Measurements from ENCODE around the gene ELOB. TPM values are rescaled to one million over a fixed set of nuclear protein-coding genes. Genes with fewer than 3 reads are reported as not detected.

The ELOB gene
- total RNA-seq, 2 donors from 2014 or later: 269 to 518 TPM

DNA sequence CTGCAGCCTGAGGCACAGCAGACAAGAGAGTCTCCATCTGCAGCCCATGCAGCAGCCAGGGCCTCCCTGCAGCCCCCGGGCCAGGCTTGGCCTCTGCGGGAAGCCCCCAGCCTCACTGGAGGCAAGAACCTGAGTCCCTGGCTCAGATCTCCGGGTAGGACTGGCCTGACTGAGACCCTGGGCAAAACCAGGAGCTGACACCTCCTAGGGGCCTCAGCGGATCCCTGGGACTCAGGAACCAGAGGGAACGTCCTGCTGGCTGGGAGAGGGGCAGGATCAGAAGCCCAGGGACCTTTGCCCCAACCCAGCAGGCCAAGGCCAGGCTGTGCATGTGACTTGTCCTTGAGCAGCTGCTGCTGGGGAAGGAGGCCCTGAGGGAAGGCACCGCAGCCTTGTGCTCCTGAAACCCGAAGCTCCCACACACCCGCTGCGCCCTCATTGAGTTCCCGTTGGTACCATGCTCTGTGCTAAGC, 38.3 kb upstream of the ELOB start:
- Histone ChIP-seq H3K9me3 (no peaks in the 10 kb centered on the region), H3K27ac (no peak overlapping the region), H3K27me3 (replicated peaks; ENCODE audit: insufficient read depth) (no peaks in the 10 kb centered on the region), H3K4me1 (ENCODE audit: control insufficient read depth in 1 of 2, low read depth in 2 of 2) (no peaks in the 10 kb centered on the region), H3K4me3 (no peak overlapping the region), H3K36me3 (no peaks in the 10 kb centered on the region)
- no peak for ATAC-seq (ENCODE audit: insufficient number of reproducible peaks, low FRiP score, low read depth)
- no peak for DNase-seq (ENCODE audit: low spot score)
- TF ChIP-seq, protein P1, sequence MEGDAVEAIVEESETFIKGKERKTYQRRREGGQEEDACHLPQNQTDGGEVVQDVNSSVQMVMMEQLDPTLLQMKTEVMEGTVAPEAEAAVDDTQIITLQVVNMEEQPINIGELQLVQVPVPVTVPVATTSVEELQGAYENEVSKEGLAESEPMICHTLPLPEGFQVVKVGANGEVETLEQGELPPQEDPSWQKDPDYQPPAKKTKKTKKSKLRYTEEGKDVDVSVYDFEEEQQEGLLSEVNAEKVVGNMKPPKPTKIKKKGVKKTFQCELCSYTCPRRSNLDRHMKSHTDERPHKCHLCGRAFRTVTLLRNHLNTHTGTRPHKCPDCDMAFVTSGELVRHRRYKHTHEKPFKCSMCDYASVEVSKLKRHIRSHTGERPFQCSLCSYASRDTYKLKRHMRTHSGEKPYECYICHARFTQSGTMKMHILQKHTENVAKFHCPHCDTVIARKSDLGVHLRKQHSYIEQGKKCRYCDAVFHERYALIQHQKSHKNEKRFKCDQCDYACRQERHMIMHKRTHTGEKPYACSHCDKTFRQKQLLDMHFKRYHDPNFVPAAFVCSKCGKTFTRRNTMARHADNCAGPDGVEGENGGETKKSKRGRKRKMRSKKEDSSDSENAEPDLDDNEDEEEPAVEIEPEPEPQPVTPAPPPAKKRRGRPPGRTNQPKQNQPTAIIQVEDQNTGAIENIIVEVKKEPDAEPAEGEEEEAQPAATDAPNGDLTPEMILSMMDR (IDR thresholded peaks at IDR 0.05): no peak

DNA sequence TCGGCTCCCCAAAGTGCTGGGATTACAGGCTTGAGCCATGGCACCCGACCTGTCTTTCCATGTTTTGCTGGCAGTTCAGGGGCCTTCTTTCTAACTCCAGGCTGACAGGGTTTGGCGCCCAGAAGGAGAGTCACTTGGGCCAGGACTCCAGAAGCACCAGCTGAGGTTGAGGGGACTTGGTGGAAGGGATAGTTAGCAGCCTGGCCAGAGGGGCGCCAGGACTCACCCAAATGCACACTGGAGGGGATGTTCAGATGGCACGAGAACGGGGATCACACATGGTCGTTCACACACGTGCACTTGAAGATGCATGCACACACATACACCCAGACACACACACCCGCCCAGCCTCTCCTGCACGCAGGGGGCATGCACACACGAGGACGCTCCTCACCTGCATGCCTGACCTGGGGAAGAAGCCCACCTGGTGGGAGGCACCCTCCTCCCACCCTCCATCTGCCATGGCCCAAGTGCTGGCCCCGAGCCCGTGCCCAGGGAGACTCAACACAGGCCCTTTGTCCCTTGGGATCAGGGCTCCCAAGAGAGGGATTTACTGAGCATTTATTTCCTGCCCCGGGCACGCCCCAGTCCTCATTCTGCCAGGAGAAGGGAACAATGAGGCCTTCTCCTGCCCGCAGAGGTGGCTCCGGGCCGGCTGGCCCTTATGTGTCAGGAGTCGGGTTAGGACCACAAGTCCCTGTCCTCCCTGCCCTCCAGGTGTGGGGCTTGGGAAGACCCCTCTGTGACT, 37.6 kb upstream of the ELOB start:
- TF ChIP-seq, protein P1 (IDR thresholded peaks at IDR 0.05): no peak
- Histone ChIP-seq H3K9me3 (no peaks in the 10 kb centered on the region), H3K36me3 (no peaks in the 10 kb centered on the region), H3K4me3 (no peak overlapping the region), H3K27me3 (replicated peaks; ENCODE audit: insufficient read depth) (no peaks in the 10 kb centered on the region), H3K27ac (no peak overlapping the region), H3K4me1 (ENCODE audit: control insufficient read depth in 1 of 2, low read depth in 2 of 2) (no peaks in the 10 kb centered on the region)
- no peak for DNase-seq (ENCODE audit: low spot score)
- no peak for ATAC-seq (ENCODE audit: insufficient number of reproducible peaks, low FRiP score, low read depth)

DNA sequence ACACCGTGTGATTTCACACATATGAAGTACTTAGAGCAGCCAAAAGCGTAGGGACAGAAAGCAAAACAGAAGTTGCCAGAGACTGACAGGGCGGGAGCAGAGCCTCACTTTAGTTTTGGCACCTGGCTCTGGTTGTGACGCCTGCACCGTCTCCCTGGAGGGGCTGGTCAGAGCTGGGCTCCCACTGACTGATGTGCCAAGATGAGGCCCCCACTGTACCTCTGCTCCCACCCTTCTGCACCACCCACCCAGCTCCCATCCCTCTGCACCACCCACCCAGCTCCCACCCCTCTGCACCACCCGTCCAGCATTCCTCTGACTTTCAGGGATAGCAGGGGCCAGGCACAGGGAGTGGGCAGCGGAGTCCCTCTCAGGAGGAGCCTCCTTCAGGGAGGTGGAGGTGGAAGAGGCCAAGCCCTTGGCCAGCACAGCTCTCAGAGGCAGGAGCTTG, 36.7 kb upstream of the ELOB start:
- DNase-seq (ENCODE audit: low spot score): no peak
- ATAC-seq (ENCODE audit: insufficient number of reproducible peaks, low FRiP score, low read depth): no peak
- TF ChIP-seq, protein P1 (IDR thresholded peaks at IDR 0.05): no peak
- Histone ChIP-seq H3K4me3 (no peak overlapping the region), H3K4me1 (ENCODE audit: control insufficient read depth in 1 of 2, low read depth in 2 of 2) (no peaks in the 10 kb centered on the region), H3K27me3 (replicated peaks; ENCODE audit: insufficient read depth) (no peaks in the 10 kb centered on the region), H3K27ac (no peak overlapping the region), H3K9me3 (no peaks in the 10 kb centered on the region), H3K36me3 (no peaks in the 10 kb centered on the region)

DNA sequence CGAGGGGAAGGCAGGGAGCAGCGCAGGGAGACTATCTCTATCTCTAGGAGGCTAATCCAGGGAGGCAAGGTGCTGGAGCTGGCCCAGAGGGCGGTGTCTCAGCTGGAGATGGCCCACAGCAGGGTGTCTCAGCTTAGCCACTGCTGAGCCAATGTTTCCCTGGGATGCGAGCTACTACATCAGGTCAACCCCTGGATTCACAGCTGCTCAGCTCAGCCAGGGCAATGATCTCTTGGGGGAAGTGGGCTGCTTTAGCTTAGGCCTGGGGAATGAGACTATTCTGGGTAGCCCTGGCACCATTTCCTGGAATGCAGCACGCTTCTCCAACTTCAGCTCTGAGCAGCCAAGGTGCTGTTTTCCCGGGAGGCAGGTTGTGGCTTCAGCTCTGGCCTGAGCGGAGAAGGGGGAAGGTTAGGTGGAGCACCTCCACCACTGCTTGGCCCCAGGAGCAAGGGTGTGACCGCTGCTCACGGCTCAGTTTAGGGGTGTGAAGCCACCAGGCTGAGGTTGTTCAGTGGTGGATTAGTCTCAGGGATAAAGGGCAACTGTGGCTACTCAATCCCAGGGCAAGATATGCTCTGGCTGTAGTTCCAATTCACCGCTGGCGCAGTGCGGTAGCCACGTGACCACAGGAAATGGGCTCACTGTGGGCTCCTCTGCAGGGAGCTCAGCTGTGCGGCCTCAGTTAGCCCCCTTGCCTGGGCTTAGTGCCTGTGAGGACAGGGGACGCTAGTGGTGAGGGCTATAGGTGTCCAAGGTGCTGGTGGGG, 34.8 kb upstream of the ELOB start:
- Histone ChIP-seq H3K27me3 (replicated peaks; ENCODE audit: insufficient read depth) (no peaks in the 10 kb centered on the region), H3K4me1 (ENCODE audit: control insufficient read depth in 1 of 2, low read depth in 2 of 2) (no peaks in the 10 kb centered on the region), H3K9me3 (no peaks in the 10 kb centered on the region), H3K27ac (no peak overlapping the region), H3K36me3 (no peaks in the 10 kb centered on the region), H3K4me3 (no peak overlapping the region)
- TF ChIP-seq, protein P1 (IDR thresholded peaks at IDR 0.05): no peak
- DNase-seq (ENCODE audit: low spot score) (no peak), ATAC-seq (ENCODE audit: insufficient number of reproducible peaks, low FRiP score, low read depth) (no peak)

DNA sequence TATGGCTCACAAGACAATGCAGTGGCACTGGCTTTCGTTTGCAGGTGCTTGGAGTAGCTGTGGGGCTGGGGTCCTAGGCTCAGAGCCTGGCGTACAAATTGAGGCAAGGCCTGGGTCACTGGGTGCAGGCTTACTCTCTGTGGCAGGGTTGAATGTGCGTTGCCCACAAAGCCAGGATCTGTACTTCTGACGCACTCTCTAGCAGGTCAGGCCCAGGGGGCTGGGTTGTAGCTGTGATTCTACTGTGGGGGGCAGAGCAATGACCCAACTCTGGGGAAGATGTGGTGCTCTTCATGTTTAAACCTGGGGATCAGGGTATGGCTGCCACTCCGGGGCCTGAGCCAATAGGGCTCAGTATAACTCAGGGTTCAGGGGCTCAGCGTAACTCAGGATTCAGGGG, 33.6 kb upstream of the ELOB start:
- Histone ChIP-seq H3K27me3 (replicated peaks; ENCODE audit: insufficient read depth) (no peaks in the 10 kb centered on the region), H3K9me3 (no peaks in the 10 kb centered on the region), H3K4me1 (ENCODE audit: control insufficient read depth in 1 of 2, low read depth in 2 of 2) (no peaks in the 10 kb centered on the region), H3K4me3 (no peak overlapping the region), H3K27ac (no peak overlapping the region), H3K36me3 (no peaks in the 10 kb centered on the region)
- DNase-seq (ENCODE audit: low spot score): no peak
- TF ChIP-seq, protein P1 (IDR thresholded peaks at IDR 0.05): no peak
- ATAC-seq (ENCODE audit: insufficient number of reproducible peaks, low FRiP score, low read depth): no peak
